ENCODE data around the gene REELD1. TPM values are rescaled to one million over a fixed set of nuclear protein-coding genes. Genes with fewer than 3 reads are reported as not detected.

REELD1 gene
- total RNA-seq, 1 experiment from 2014 or later, result 0.25 TPM

DNA sequence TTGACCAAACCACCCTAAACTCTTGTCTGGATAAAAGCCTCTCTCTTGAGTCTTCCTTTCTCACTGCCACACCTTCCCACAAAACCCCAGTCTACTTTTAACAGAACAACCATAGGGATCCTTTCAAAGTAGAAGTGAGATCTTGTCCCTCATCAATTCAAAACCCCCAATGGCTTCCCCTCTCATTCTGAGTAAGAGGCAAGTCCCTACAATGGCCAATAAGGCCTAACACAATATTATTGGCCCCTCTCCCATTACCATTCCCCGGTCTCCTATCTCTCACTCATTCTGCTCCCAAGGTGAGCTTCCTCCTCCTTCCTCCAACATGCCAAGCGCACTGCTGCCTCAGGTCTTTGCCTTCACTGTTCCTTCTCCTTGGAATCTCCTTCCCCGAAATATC is 57.1 kb downstream of the REELD1 start (continued):
- TF ChIP-seq, protein P1, sequence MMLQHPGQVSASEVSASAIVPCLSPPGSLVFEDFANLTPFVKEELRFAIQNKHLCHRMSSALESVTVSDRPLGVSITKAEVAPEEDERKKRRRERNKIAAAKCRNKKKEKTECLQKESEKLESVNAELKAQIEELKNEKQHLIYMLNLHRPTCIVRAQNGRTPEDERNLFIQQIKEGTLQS (IDR thresholded peaks at IDR 0.05), result no peak
- TF ChIP-seq, protein P2, sequence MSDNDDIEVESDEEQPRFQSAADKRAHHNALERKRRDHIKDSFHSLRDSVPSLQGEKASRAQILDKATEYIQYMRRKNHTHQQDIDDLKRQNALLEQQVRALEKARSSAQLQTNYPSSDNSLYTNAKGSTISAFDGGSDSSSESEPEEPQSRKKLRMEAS (IDR thresholded peaks at IDR 0.05), result no peak
- TF ChIP-seq, protein P3, sequence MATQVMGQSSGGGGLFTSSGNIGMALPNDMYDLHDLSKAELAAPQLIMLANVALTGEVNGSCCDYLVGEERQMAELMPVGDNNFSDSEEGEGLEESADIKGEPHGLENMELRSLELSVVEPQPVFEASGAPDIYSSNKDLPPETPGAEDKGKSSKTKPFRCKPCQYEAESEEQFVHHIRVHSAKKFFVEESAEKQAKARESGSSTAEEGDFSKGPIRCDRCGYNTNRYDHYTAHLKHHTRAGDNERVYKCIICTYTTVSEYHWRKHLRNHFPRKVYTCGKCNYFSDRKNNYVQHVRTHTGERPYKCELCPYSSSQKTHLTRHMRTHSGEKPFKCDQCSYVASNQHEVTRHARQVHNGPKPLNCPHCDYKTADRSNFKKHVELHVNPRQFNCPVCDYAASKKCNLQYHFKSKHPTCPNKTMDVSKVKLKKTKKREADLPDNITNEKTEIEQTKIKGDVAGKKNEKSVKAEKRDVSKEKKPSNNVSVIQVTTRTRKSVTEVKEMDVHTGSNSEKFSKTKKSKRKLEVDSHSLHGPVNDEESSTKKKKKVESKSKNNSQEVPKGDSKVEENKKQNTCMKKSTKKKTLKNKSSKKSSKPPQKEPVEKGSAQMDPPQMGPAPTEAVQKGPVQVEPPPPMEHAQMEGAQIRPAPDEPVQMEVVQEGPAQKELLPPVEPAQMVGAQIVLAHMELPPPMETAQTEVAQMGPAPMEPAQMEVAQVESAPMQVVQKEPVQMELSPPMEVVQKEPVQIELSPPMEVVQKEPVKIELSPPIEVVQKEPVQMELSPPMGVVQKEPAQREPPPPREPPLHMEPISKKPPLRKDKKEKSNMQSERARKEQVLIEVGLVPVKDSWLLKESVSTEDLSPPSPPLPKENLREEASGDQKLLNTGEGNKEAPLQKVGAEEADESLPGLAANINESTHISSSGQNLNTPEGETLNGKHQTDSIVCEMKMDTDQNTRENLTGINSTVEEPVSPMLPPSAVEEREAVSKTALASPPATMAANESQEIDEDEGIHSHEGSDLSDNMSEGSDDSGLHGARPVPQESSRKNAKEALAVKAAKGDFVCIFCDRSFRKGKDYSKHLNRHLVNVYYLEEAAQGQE (IDR thresholded peaks at IDR 0.05; ENCODE audit: low read depth), result no peak
- TF ChIP-seq ELF1 (IDR thresholded peaks at IDR 0.05; ENCODE audit: borderline replicate concordance, low read depth) (no peak), CEBPB (IDR thresholded peaks at IDR 0.05; ENCODE audit: low read depth) (no peak)

DNA sequence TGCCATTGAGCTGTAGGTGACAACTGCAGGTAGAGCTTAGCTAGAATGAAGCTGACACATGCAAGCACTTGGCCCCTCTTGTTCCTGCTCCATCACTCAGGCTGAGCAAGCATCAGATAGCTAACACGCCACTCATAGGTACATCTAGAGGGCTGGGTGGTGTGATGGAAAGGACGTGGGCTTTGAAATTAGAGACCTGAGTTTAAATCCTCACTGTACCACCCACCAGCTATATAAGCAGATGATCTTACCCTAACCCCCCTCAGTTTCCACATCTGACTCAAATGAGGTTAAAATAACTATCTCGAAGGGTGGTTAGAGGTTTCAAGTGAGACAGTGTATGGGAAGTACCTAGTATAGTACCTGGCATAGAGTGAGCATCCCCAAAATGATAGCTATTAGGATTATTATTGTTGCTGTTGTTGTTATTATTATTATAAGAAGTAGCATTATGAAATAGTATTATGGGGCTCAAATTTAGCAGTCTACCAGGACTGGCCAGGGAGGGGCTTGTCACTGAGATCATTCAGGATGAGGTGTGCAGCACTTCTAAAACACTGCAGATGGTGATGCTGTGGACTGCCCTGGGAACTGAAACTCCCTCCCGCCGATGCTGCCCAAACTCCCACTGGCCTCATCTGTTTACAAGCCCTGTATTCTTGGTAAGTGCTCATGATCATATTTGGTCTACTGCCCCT is 59.0 kb downstream of the REELD1 start:
- Histone ChIP-seq H3K27me3 (ENCODE audit: insufficient read depth, low read length) (no peaks in the 10 kb centered on the region), H3K79me2 (ENCODE audit: insufficient read depth, low read length) (no peaks in the 10 kb centered on the region), H3K9me2 (ENCODE audit: insufficient read depth) (no peaks in the 10 kb centered on the region), H3K27ac (ENCODE audit: low read depth, low read length) (no peak overlapping the region), H3K4me1 (ENCODE audit: control insufficient read depth in 1 of 2, insufficient read depth in 2 of 2, low read length in 2 of 2) (no peaks in the 10 kb centered on the region), H3K36me3 (ENCODE audit: control insufficient read depth in 1 of 2, insufficient read depth in 2 of 2, low read length in 2 of 2) (no peaks in the 10 kb centered on the region), H2AFZ (ENCODE audit: low read depth, low read length, poor library complexity, severe bottlenecking) (no peak overlapping the region), H3K9me3 (ENCODE audit: control insufficient read depth in 1 of 2, insufficient read depth in 1 of 2, low read depth in 1 of 2, low read length in 2 of 2) (no peaks in the 10 kb centered on the region), H3K4me2 (ENCODE audit: low read length) (no peak overlapping the region), H3K9ac (ENCODE audit: low read length) (no peak overlapping the region), H3K4me3 (replicated peaks in 1 of 2; ENCODE audit: low read depth in 1 of 2, low read length in 2 of 2) (no peak overlapping the region), H4K20me1 (ENCODE audit: insufficient read depth) (no peaks in the 10 kb centered on the region)
- CTCF ChIA-PET, result no interaction called here
- intact Hi-C loops (cut with micrococcal nuclease), result no loop called here
- no TSS peak for BruUV-seq (replicated peaks)
- ATAC-seq (no peak), DNase-seq (ENCODE audit: low read depth, low spot score) (no peak)
- RAD21 ChIA-PET (ENCODE audit: low non-redundant PET in 1 of 2, low total read pairs in 2 of 2, uncharacterized antibody in 2 of 2, unreplicated experiment in 2 of 2), result no interaction called here
- POLR2A ChIA-PET, result no interaction called here
- TF ChIP-seq CEBPB (IDR thresholded peaks at IDR 0.05; ENCODE audit: low read depth), result no peak
- no peak for TF ChIP-seq ZFX (IDR thresholded peaks at IDR 0.05)
- no peak for TF ChIP-seq TCF7L2 (IDR thresholded peaks at IDR 0.05; ENCODE audit: borderline replicate concordance, extremely low read depth, insufficient read depth, insufficient read length)
- no peak for TF ChIP-seq SIN3A (IDR thresholded peaks at IDR 0.05; ENCODE audit: low read depth)
- TF ChIP-seq ZNF274 (IDR thresholded peaks at IDR 0.05; ENCODE audit: low read depth, low read length), result no peak
- TF ChIP-seq POLR2A (IDR thresholded peaks at IDR 0.05; ENCODE audit: borderline replicate concordance, extremely low read depth, insufficient read depth, insufficient read length), result no peak
- no peak for TF ChIP-seq FOSL1 (IDR thresholded peaks at IDR 0.05; ENCODE audit: low read depth)
- TF ChIP-seq EZH2 (IDR thresholded peaks at IDR 0.05), result no peak
- no peak for TF ChIP-seq YY1 (IDR thresholded peaks at IDR 0.05; ENCODE audit: extremely low read depth, insufficient replicate concordance, low read depth, low read length)
- no peak for TF ChIP-seq ELF1 (IDR thresholded peaks at IDR 0.05; ENCODE audit: borderline replicate concordance, low read depth)
- TF ChIP-seq, protein P4, sequence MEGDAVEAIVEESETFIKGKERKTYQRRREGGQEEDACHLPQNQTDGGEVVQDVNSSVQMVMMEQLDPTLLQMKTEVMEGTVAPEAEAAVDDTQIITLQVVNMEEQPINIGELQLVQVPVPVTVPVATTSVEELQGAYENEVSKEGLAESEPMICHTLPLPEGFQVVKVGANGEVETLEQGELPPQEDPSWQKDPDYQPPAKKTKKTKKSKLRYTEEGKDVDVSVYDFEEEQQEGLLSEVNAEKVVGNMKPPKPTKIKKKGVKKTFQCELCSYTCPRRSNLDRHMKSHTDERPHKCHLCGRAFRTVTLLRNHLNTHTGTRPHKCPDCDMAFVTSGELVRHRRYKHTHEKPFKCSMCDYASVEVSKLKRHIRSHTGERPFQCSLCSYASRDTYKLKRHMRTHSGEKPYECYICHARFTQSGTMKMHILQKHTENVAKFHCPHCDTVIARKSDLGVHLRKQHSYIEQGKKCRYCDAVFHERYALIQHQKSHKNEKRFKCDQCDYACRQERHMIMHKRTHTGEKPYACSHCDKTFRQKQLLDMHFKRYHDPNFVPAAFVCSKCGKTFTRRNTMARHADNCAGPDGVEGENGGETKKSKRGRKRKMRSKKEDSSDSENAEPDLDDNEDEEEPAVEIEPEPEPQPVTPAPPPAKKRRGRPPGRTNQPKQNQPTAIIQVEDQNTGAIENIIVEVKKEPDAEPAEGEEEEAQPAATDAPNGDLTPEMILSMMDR (IDR thresholded peaks at IDR 0.05 in 2 of 3, conservative IDR thresholded peaks at IDR 0.05 in 1 of 3; ENCODE audit: borderline replicate concordance in 1 of 3, insufficient read depth in 1 of 3, low read depth in 2 of 3, low read length in 2 of 3), result no peak
- TF ChIP-seq SRF (IDR thresholded peaks at IDR 0.05; ENCODE audit: low read depth), result no peak
- TF ChIP-seq, protein P2 (IDR thresholded peaks at IDR 0.05), result no peak
- TF ChIP-seq, protein P5, sequence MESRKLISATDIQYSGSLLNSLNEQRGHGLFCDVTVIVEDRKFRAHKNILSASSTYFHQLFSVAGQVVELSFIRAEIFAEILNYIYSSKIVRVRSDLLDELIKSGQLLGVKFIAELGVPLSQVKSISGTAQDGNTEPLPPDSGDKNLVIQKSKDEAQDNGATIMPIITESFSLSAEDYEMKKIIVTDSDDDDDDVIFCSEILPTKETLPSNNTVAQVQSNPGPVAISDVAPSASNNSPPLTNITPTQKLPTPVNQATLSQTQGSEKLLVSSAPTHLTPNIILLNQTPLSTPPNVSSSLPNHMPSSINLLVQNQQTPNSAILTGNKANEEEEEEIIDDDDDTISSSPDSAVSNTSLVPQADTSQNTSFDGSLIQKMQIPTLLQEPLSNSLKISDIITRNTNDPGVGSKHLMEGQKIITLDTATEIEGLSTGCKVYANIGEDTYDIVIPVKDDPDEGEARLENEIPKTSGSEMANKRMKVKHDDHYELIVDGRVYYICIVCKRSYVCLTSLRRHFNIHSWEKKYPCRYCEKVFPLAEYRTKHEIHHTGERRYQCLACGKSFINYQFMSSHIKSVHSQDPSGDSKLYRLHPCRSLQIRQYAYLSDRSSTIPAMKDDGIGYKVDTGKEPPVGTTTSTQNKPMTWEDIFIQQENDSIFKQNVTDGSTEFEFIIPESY (IDR thresholded peaks at IDR 0.05; ENCODE audit: extremely low read depth, insufficient replicate concordance, low read length), result no peak

Data from HCT116 (cell line).